ENCODE measurements around the gene SLC22A16.

The SLC22A16 gene

DNA sequence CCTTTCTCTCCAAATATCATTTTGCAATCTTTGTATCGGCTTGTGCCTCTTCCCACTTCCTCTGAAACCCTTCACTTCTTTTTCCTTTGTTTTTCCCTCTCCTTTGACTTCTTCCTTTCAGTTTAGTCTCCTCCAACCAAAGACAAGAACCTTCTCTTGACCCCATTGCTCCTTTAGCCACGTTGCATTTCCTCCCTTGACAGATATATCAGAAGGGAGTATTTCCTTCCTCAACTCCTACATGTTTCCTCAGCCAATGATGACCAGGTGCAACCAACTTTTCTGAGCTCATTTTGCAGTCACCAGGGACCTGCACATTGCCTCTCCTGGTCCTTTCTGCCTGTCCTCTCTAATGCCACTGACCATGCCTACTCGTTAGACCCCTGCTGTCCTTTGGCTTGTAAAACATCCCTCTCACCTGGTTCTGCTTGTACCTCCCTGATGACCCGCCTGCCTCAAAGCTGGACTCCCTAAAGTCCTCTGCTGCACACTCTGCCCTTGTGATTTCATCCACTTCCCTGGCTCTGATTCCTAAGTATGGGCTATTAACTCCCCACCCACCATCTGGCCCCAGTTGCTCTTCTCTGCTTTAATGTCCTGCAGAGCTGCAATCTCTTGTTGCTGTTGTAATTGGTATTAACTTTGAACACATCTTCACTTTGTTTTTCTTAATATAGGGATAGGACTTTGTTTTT is 27.4 kb downstream of the SLC22A16 start:
- no peak for DNase-seq (ENCODE audit: low read depth, low spot score)

DNA sequence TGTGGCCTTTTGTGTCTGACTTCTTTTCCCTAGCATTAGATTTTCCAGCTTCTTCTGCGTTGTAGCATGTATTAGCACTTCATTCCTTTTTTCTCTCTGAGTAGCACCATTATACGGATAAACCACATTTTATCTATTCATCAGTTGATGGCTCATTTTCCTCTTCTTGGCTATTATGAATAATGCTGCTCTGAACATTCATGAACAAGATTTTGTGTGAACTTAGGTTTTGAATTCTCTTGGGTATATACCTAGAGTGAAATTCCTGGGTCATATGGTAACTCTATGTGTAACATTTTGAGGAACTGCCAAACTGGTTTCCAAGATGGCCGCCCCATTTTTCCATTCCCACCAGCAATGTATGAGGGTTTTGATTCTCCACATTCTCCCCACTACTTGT is 28.7 kb downstream of the SLC22A16 start:
- no peak for DNase-seq (ENCODE audit: low read depth, low spot score)

DNA sequence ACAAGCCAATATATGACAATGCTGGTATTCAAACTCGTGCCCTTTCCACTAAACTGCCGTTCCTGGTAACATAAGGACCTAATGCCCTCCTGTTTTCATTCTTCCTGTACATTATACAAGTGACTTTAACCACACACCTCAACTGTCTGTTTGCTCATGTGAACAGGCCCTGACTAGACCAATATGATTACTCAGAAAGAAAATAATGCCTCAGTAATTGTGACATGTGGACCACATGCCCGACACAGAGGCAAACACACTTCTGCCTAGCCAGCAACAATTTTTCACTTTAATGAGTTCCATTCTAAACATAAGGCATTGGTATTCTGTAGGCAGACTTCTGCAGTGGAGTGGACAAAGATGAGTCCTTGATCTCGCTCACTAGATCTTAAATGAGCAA is 30.0 kb downstream of the SLC22A16 start:
- no peak for DNase-seq (ENCODE audit: low read depth, low spot score)

DNA sequence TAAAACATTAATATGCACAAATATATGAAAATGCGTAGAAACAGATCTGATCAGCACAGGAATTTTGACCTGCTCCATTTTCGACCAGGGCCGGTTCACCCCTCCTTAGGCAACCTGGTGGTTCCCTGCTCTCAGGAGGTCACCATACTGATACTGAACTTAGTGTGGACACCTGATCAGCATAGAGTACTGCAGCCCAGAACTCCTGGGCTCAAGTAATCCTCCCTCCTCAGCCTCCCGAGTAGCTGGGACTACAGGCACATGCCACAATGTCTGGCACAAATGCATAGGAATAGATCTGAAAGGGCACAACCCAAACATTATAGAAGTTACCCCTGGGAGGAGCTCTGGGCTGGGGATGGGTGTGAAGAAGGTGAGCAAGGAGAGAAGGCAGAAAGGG is 36.4 kb downstream of the SLC22A16 start:
- DNase-seq (ENCODE audit: low read depth, low spot score), result no peak

DNA sequence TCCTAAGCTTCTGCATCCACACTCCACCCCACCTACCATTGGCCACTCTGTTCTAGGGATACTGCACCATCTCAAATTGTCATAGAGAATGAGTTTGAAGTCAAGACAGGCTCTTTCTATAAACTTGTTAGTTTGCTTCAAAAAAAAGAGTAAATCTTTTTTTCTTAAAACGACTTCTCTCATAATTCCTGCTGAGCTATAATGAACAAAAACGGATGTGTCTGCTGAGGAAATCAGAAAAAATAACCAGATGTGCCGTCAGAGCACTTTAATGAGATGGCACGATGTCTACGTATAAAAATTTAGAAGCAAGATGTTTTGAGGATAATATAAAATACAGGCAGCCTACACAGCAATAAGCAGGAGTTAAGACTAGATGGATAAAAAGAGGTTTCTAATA is 37.1 kb downstream of the SLC22A16 start:
- DNase-seq (ENCODE audit: low read depth, low spot score), result no peak

DNA sequence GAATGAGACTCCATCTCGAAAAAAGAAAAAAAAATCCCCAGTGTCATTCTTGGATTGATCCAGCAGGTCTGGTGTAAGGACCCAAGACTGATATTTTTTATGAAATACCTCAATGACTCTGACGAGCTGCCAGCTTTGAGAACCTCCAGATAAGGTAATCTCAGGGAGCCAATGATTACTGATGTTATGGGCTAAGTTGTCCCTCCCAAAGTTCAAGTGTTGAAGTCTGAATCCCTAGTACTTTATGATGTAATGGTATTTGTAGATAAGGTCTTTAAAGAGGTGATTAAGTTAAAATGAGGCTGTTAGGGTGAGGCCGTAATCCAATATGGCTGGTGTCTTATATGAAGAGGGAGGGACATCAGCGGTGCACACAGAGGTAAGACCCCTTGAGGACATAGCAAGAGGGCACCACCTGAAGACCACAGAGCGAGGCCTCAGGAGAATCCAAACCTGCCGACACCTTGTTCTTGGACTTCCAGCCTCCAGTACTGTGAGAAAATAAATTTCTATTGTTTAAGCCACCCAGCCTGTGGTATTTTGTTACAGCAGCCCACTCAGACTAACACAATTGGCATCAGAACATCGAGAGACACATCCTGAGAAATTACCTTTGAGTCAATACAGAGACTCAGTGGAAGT is 41.3 kb downstream of the SLC22A16 start:
- no peak for DNase-seq (ENCODE audit: low read depth, low spot score)

DNA sequence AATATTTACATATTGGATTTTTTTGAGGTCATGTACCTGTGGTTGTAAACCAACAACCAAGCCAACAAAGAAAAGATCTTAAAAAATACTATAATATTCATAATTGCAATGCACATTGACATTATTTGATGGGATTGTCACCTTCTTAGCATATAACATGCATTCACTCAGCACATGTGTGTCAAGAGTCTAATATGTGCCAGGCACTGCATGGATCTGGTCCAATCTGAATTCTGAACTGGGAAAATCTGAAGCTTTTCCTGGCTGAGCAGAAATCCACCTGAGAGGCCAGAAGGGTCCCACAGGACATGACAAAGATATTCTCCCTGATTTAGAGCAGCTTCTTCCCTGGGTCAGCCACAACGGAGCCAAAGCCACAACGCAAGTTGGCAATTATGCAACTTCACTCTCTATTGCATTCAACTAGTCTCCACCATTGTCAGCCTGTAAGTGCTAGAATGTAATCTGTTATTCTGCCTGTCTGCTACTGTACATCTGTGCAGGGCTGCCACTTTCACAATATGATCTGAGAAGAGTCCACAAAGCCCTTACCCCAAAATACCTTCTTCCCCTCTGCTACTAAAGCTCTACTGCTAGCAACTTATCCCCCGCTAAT is 44.0 kb downstream of the SLC22A16 start:
- no peak for DNase-seq (ENCODE audit: low read depth, low spot score)

DNA sequence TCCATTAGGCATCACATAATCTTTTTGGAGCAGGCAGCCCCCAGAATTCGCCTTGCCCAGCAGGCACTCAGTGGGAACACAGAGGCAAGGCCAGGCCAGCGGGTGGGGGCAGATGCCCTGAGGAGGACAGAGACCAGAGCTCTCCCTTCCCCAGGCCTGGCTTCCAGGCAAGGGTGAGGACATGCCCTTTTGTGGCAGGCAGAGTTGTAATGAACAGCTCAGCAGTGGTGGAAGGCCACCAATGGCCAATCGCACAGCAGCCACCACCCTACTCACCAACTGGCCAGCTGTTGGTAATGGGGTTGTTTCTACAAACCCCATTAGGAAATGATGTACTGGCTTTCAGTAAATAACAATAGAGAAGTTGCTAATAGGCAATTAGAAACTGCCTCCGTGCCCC is 45.7 kb downstream of the SLC22A16 start:
- DNase-seq (ENCODE audit: low read depth, low spot score), result no peak

DNA sequence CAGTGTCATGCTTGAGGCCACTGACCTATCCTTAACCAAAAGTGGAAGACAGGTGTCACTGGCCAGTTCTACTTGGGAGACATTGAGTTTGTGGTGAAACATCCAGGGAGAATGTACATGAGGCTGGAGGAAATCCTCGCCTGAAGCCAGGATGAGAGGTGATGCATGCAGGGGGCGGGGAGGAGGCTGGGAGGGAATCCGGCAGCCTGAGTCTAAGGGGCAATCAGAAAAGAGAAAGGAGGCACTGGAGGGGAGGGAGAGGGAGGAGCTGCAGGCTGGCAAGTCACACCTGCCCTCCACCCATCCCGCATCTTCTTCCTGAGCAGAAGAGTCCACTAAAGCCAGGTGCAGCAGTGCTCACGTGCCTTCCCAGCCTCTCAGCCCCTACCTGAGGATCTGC is 46.2 kb downstream of the SLC22A16 start:
- DNase-seq (ENCODE audit: low read depth, low spot score), result no peak

DNA sequence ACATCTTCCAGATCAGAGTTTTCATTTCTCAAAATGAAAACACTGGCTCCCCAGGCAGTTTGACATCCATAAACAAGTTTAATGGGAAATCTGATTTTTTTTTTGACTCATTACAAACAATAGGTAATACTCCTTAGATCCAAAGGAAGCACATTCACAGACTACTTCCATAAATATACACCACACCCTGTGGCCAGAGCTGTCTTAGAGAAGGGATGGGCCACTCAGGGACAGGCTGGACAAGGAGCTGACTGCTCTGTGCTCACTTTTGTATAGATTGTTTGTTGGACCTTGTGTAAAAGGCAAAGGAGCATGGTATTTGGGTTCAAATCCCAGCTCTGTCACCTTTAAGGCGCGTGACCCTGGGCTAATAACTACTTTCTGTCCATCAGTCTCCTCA is 48.3 kb downstream of the SLC22A16 start:
- no peak for DNase-seq (ENCODE audit: low read depth, low spot score)

DNA sequence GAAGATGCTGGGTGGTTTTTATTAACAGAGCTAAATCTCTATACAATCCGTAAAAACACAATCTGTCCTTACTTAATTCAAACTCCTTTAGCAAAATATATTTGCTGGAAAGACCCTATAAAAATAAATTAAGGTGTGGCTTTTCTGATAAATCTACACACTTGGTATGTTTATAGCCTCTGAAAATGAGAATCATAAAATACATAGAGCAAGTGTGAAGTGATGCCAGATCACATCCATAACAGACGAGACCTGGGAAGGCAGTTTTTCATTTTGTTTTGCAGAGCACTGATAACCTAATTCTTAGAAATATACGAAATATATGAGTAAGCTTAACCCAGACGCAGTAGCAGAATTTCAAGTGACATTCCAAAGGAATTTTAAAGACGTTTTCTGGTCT is 50.6 kb downstream of the SLC22A16 start:
- DNase-seq (ENCODE audit: low read depth, low spot score), result no peak

DNA sequence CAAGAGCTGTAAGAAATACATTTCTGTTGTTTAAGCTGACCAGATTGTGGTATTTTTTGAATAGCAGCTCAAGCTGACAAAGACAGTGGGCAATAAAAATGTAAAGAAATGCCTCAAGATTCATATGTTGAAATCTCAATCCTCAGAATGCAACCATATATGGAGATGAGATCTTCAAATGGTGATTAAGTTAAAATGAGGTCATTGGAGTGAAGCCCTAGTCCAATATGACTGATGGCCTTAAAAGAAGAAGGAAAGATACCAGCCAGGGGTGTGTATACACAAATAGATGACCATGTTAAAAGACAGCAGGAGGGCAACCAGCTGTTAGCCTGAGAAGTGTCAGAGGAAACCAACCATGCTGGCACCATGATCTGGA is 54.0 kb downstream of the SLC22A16 start:
- DNase-seq (ENCODE audit: low read depth, low spot score), result no peak

DNA sequence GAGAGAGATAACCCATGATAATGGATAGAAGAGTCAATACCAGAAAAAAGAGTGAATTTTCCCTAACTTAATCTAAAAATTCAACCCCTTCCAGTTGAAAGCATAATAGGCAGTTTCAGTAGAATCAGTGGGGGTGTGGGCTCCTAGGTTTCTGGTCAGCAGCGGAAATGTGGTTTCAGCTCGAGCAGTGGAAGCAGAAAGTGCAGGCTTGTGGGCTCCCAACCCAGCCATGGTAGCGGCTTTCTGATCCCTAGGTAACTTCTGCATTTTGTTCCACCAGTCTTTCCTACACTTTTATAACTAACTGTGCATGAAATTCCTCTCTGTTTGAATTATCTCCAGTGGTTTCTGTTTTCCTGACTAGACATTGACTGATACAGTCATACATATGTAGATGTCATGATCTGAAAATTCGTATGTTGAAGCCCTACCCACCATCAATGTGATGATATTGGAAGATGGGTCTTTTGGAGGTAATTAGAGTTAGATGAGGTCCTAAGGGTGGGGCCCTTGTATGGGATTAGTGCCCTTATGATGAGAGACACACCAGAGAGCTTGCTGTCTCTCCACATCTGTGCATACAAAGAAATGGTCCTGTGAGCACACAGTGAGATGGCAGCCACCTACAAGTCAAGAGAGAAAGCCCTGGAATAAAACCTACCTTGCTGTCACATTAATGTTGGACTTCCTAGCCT is 54.5 kb downstream of the SLC22A16 start:
- DNase-seq (ENCODE audit: low read depth, low spot score), result no peak

DNA sequence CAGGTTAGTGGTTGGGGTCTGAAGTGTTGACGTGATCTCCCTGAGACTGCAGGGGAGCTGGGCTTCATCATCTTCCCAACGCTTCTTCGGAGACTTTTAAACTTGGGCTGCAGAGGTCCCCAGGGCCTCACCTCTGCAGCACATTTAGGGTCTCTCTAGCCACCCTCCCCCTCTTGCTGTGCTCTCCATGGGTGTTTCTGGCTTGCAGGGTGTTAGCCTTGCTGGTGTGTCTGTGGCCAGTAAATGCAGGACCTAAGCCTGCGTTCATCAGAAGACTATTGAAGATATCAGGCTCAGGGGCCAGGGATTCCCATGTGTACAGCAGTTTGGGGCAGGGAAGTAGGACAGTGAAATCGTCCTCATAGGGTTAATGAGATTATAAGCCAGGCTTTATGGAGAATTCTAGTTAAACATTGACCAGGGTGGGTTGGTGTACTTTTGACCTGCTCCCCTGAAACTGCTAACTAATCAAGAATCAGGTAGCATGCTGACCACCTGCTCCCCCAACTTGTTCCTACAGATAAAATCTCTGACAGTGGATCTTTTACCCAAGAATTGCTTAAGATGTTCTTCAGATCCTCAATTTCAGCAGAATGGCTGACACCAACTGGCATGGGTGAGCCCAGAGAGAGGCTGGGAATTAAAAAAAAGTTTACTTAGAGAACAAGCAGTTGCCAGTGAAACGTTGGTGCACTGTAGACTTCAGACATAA is 57.2 kb downstream of the SLC22A16 start:
- no peak for DNase-seq (ENCODE audit: low read depth, low spot score)

DNA sequence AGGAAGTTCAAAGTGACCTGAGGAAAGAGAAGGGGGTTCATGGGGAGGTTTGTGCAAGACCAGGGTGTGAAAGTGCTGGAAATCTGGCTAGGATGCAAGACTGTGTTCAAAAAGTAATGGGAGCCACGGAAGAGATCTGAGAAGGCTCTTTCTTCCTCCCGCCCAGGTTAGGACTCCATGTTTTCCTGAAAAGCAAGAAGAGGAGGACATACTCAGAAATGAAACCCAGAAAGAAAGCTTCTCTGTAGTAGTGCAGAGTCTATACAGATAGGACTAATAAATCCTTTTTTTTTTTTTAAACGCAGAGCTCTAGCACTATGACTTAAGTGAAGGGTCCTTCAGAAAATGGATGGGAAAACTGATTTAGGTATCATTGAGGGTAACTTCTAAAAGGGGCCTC is 57.8 kb downstream of the SLC22A16 start:
- no peak for DNase-seq (ENCODE audit: low read depth, low spot score)

DNA sequence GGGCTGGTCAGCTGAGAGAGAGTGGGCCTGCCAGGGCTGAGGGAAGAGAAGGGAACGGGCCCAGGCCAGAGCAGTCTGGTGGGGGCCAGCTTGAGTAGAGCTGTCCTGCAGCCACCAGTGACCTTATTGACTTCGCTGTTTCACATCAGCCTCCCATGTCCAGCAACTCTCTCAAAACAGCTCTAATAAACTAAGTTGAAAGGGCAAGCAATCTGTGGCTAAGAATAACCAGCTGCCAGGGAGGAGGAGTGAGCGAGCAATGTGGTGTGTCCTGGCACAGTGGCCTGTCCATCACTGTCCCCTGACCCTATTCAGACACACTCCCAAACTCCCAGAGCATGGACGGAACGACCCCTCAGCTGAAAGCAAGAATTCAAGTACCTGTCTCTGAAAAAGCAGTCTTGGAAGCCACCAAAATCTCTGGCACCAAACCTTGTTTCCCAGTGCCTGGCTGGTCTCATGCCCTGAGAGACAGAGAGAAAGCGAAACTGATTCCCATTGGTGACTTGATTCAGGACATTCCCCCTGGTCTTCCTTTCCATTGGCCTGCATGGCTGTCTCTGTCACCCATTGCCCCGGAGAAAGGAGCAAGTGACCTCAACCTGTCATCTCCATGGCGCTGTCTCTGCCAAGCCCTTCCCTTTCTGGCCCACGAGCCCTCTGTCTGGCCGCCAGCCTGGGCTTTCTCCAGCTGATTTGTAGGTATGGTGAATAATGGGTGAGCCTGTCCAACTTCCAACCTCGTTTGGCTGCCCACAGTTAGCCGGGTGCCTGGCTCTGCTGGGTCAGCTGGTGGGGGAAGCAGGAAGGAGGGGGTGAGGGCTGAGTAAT is 61.1 kb downstream of the SLC22A16 start, which contains the start of gene DDO:
DDO (minus strand) TSS at position 490 of the 831 bp plus-strand sequence. CDS start 2,113 bp downstream, outside the sequence.
- no peak for DNase-seq (ENCODE audit: low read depth, low spot score)

DNA sequence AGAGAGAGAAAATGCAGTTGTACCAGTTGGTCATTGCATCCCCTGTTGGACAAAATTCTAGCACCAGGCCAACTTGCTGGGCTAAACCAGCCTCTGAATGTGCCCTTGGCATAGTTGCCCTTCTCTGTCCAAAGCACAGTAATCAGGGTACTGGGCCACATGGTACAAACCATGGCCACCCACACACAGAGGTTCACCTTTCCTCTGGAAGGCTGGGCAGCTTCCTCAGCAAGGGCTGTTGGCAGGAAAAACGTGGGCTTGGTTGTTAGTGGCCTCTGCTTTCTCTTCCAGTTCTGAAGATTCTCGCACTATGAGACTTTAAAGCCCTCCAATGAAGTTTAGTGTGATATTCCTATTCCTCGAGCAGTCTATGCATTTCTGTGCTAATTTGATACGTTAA is 61.7 kb downstream of the SLC22A16 start:
- no peak for DNase-seq (ENCODE audit: low read depth, low spot score)

DNA sequence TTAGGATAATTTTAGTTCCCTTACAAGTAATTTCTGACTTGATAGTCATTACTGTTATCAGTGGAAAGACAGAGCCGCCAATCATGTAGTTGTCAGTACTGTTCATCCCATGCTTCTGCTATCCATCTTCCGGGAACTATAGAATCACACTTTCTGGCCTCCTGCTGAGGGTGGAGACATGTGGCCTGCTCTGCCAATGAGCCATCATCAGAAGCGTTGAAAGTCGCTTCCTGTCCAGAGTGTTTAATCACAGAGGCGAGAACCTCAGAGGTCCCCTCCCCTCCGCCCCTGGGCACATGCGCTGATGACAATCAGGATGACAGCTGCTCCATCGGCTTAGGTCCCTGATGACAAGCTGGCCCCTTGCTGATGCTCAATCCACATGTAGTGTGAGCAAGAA is 64.1 kb downstream of the SLC22A16 start:
- DNase-seq (ENCODE audit: low read depth, low spot score), result no peak

DNA sequence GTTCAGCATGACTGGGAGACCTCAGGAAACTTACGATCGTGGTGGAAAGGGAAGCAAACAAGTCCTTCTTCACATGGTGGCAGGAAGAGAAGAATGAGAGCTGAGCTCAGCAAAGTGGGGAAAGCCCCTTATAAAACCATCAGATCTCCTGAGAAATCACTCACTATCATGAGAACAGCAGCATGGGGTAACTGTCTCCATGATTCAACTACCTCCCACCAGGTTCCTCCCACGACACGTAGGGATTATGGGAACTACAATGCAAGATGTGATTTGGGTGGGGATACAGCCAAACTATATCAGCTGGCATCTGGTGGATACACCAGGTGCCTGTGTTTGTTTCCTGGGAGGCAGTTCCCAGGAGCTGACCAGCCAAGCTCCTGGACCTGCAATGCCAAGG is 65.9 kb downstream of the SLC22A16 start:
- DNase-seq (ENCODE audit: low read depth, low spot score), result no peak

DNA sequence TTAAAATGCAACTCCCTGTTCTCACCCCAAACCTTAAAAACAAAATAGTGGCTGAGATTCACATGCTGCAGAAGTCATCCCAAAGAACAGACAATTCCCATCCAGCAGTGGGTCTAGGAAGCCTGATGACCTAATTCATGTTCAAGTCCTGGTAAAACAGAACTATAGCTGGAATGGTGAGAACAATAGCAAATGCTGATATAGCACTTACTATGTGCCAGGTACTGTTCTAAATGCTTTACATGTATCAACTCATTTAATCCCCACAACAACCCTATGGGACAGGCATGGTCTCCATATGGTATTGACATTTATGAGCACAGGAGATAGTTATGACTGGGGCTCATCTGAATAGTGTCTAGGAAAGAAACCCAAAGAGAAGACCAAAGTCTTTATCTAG is 66.6 kb downstream of the SLC22A16 start:
- no peak for DNase-seq (ENCODE audit: low read depth, low spot score)

DNA sequence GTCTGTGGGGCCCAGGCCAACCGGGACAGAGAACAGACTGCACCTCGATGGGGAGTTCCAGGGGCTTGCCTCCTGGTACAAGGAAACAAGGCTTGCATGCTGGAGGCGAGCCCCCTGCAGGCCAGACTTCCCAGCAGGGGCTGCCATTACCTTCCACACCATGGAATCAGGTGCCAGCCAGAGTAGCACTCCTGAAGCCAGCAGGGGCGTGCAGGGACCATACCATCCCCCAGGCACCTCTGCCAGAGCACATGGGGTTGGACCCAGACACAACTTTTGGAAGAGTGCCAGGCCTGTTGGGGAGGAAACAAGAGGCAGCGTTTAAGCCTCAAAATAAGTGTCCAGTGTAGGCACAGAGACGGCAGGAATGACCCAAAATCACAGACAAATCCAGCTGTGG is 67.5 kb downstream of the SLC22A16 start:
- no peak for DNase-seq (ENCODE audit: low read depth, low spot score)
